HUES48 (cell line): ENCODE results near the gene SIM2.
A peak's percentile ranks its signal among the peaks of the same experiment; 100 is the strongest.

Source experiments
- H3K27ac ChIP-seq: one replicate; pipeline ENCODE4 v1.7.0; 2013; ENCODE audit warnings: low read depth, low read length, inconsistent platforms
- H3K27me3 ChIP-seq: 2 replicates; pipeline ENCODE4 v1.6.1; 2013; ENCODE audit warnings: mild to moderate bottlenecking, low read length; ENCODE audit not compliant: control insufficient read depth, insufficient read depth
- H3K36me3 ChIP-seq: 2 replicates; pipeline ENCODE4 v1.6.1; 2013; ENCODE audit warnings: low read length; ENCODE audit not compliant: control insufficient read depth, insufficient read depth
- H3K4me1 ChIP-seq: 2 replicates; pipeline ENCODE4 v1.6.1; 2013; ENCODE audit warnings: mild to moderate bottlenecking, low read length; ENCODE audit not compliant: control insufficient read depth, insufficient read depth
- H3K4me3 ChIP-seq: 2 replicates; pipeline ENCODE4 v1.5.1; 2013; ENCODE audit warnings: mild to moderate bottlenecking, low read depth, low read length
- H3K9ac ChIP-seq: 2 replicates; pipeline ENCODE4 v1.6.1; 2013; ENCODE audit warnings: mild to moderate bottlenecking, low read depth, low read length, moderate library complexity
- H3K9me3 ChIP-seq: 2 replicates; pipeline ENCODE4 v1.6.1; 2013; ENCODE audit warnings: low read length; ENCODE audit not compliant: control insufficient read depth, insufficient read depth

Gene SIM2

GRCh38 chr21:36707763-36708285, 8.9 kb downstream of the SIM2 start:
- Histone ChIP-seq H3K4me1 (peaks cover 32% of the 10 kb centered on the region), H3K36me3 (no peaks in the 10 kb centered on the region), H3K4me3 (peak overlapping the region; percentile 26; the same call in 1 of the 2 replicates), H3K9me3 (no peaks in the 10 kb centered on the region), H3K9ac (no peak overlapping the region), H3K27me3 (peaks cover 100% of the 10 kb centered on the region), H3K27ac (no peak overlapping the region)

DNA sequence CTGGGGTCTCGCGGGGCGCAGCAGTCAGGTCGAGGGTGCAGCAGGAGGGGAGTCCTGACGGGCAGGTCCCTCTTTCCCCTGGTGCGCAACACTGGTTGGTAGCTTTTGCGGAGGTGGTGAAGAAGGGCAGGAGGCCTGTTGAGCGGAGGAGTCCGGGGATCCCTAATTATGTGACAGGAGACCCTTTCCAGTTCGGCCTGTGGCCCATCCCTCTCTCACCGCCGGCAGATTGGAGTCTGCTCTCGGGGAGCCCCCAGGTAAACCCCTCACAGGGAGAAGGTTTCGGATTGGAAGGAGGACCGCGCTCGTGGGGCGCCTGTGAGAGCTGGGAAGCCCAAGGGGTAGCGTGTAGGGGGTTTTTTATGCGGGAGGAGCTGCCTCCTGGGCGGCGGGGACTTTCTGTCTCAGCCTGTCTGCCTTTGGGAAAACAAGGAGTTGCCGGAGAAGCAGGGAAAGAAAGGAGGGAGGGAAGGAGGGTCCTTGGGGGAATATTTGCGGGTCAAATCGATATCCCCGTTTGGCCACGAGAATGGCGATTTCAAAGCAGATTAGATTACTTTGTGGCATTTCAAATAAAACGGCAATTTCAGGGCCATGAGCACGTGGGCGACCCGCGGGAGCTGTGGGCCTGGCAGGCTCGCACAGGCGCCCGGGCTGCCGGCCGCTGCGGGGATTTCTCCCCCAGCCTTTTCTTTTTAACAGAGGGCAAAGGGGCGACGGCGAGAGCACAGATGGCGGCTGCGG, 9.5 kb downstream of the SIM2 start:
- Histone ChIP-seq H3K9me3 (no peaks in the 10 kb centered on the region), H3K4me1 (peaks cover 32% of the 10 kb centered on the region), H3K27me3 (peaks cover 100% of the 10 kb centered on the region), H3K9ac (no peak overlapping the region), H3K27ac (no peak overlapping the region), H3K36me3 (no peaks in the 10 kb centered on the region), H3K4me3 (peak overlapping the region; percentile 26; the same call in 1 of the 2 replicates)

DNA sequence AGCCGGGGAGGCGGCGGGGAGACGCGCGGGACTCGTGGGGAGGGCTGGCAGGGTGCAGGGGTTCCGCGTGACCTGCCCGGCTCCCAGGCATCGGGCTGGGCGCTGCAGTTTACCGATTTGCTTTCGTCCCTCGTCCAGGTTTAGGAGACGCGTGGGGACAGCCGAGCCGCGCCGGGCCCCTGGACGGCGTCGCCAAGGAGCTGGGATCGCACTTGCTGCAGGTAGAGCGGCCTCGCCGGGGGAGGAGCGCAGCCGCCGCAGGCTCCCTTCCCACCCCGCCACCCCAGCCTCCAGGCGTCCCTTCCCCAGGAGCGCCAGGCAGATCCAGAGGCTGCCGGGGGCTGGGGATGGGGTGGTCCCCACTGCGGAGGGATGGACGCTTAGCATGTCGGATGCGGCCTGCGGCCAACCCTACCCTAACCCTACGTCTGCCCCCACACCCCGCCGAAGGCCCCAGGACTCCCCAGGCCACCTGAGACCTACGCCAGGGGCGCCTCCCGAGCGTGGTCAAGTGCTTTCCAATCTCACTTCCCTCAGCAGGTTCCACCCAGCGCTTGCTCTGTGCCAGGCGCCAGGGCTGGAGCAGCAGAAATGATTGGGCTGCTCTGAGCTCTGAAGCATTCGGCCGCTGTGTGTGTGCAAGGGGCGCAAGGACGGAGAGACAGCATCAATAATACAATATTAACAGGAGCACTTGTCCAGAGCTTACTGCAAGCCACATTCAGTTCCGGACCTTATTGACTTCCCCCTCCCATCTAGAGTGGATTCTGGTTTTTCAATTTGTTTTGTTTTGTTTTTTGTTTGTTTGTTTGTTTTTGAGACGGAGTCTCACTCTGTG, 10.3 kb downstream of the SIM2 start:
- Histone ChIP-seq H3K9ac (no peak overlapping the region), H3K4me3 (peak overlapping the region; percentile 1; the same call in 1 of the 2 replicates), H3K36me3 (no peaks in the 10 kb centered on the region), H3K4me1 (peaks cover 32% of the 10 kb centered on the region), H3K27me3 (peaks cover 100% of the 10 kb centered on the region), H3K27ac (no peak overlapping the region), H3K9me3 (no peaks in the 10 kb centered on the region)

DNA sequence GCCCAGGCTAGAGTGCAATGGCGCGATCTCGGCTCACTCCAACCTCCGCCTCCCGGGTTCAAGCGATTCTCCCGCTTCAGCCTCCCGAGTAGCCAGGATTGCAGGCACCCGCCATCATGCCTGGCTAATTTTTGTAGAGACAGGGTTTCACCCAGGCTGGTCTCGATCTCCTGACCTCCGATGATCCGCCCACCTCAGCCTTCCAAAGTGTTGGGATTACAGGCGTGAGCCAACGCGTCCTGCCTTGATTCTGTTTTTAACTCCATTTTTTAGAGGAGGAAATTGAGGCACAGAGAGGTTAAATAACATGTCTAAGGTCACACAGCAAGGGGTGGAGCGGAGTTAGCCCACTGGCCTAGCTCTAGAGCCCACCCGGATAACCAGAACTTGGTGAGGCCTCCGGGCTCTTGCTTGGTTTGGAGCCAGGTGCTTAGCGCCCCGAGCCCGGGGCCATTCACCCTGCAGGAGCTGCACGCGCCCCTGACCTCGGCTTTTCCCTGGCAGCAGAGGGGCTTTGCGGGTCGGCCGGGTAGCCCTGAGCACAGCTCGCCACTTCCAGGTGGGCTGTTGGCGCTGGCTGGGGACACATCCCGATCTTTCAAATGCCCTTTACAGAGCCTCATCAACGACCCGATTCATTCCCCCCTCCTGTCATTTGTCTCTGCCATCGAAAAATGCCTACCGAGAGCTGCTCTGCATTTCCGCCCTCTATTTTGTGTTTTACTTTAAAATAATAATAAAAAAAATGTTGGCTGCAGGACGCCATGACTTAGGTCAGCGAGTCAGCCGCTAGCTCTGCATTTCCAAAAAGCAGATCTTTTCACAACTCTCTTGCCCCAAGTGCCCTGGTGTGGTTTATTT, 11.2 kb downstream of the SIM2 start:
- Histone ChIP-seq H3K27ac (no peak overlapping the region), H3K4me1 (peaks cover 32% of the 10 kb centered on the region), H3K27me3 (peaks cover 100% of the 10 kb centered on the region), H3K9ac (no peak overlapping the region), H3K4me3 (peak overlapping the region; percentile 50), H3K36me3 (no peaks in the 10 kb centered on the region), H3K9me3 (no peaks in the 10 kb centered on the region)

DNA sequence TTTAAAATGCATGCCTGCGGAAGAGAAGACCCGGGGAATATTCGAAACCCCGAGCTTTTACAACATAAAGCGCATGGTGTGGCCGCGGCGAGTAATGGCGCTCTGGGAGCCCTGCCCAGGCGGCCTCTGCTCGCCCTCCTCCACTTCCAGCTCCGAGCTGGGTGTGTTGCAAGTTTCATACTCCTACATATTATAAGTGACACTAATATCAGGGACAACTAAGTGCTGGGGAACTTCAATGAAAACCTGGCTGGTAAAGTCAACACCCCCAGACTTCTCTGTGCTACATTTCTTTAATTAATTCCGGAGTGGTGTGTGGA, 11.8 kb downstream of the SIM2 start:
- H3K27me3 ChIP-seq, result peaks cover 100% of the 10 kb centered on the region
- H3K4me1 ChIP-seq, result peaks cover 29% of the 10 kb centered on the region
- H3K9ac ChIP-seq, result no peak overlapping the region
- H3K4me3 ChIP-seq, result peak overlapping the region; percentile 50
- no peak overlapping the region for H3K27ac ChIP-seq
- H3K9me3 ChIP-seq, result no peaks in the 10 kb centered on the region
- H3K36me3 ChIP-seq, result no peaks in the 10 kb centered on the region

DNA sequence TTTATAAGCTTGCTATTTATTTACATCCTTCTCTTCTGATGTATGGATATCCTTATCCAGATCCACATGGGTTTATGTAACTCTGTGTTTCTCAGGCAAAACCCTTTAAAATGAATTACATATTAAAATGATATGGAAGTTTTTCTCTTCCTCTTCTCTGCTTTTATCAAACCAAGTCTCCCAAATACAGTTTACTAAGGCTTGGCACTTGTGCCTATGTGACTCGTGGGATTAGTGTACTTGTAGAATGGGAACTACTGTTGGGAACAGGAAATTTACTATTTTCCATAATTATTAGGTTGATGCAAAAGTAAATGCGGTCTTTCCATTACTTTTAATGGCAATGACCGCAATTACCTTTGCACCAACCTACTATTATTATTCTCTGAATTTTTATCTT, 14.8 kb downstream of the SIM2 start:
- Histone ChIP-seq H3K4me1 (peaks cover 20% of the 10 kb centered on the region), H3K4me3 (no peak overlapping the region), H3K9me3 (no peaks in the 10 kb centered on the region), H3K9ac (no peak overlapping the region), H3K27me3 (peaks cover 75% of the 10 kb centered on the region), H3K27ac (no peak overlapping the region), H3K36me3 (no peaks in the 10 kb centered on the region)

GRCh38 chr21:36716387-36716786, 17.5 kb downstream of the SIM2 start:
- H3K9ac ChIP-seq, result no peak overlapping the region
- no peak overlapping the region for H3K27ac ChIP-seq
- H3K4me1 ChIP-seq, result peaks cover 12% of the 10 kb centered on the region
- H3K4me3 ChIP-seq, result no peak overlapping the region
- no peaks in the 10 kb centered on the region for H3K9me3 ChIP-seq
- H3K27me3 ChIP-seq, result peaks cover 49% of the 10 kb centered on the region
- no peaks in the 10 kb centered on the region for H3K36me3 ChIP-seq

DNA sequence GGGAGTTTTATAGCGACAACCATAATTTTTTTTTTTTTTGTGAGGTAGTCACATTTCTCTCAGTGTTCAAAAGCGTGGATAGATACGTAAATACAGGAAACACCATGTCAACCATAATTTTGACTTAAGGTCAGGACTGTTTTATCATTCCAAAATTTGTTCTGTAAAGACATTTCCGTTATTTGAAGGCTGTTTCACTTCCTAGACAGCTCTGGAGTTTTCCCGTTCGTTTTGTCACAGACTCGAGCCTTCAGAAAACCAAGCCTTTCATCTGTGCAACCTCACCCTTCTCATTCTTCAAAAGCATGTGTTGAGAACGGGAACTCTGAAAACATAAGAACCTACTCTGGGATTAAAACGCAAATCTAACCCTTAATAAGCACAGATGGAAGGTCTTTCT, 17.9 kb downstream of the SIM2 start:
- Histone ChIP-seq H3K9me3 (no peaks in the 10 kb centered on the region), H3K27me3 (peaks cover 44% of the 10 kb centered on the region), H3K9ac (no peak overlapping the region), H3K36me3 (no peaks in the 10 kb centered on the region), H3K4me1 (peaks cover 10% of the 10 kb centered on the region), H3K4me3 (no peak overlapping the region), H3K27ac (no peak overlapping the region)

DNA sequence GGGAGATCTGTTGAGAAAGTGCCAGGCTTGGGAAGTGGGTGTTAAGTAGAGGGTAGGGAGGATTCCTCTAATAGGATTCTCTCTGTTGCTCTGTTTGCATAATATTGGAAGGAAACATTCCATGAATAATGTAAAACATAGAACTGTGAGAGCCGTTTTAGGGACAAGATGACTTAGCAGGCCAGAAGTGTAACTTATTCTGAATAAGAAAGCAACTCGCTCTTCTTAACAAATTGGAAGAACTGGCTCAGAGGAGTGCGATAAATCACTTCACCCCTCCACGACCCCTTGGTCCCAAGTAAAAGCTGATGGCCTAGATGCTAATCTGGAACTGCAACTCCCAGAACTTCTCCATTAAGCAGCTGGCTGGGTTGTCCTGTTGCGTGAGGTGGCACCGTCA, 19.1 kb downstream of the SIM2 start:
- no peak overlapping the region for H3K9ac ChIP-seq
- H3K27me3 ChIP-seq, result peaks cover 33% of the 10 kb centered on the region
- no peak overlapping the region for H3K27ac ChIP-seq
- peaks cover 10% of the 10 kb centered on the region for H3K4me1 ChIP-seq
- no peaks in the 10 kb centered on the region for H3K36me3 ChIP-seq
- H3K4me3 ChIP-seq, result no peak overlapping the region
- no peaks in the 10 kb centered on the region for H3K9me3 ChIP-seq

- no peak overlapping the region for H3K27ac ChIP-seq
- H3K4me3 ChIP-seq, result no peak overlapping the region
- H3K9me3 ChIP-seq, result no peaks in the 10 kb centered on the region
- peaks cover 10% of the 10 kb centered on the region for H3K4me1 ChIP-seq
- H3K36me3 ChIP-seq, result no peaks in the 10 kb centered on the region
- no peak overlapping the region for H3K9ac ChIP-seq
- H3K27me3 ChIP-seq, result peaks cover 22% of the 10 kb centered on the region
These were observed 20.1 kb downstream of the SIM2 start for GRCh38 chr21:36718951-36719501.
